WTC11 (cell line): ENCODE data around the gene KRT86. TPM values are rescaled to one million over a fixed set of nuclear protein-coding genes. Genes with fewer than 3 reads are reported as not detected.

Source experiments
- ATAC-seq: fragments of 200-7000 bp; cut with Tn5 transposase; 2 replicates; pipeline ENCODE4 v1.10.0; 2021; ENCODE audit warnings: mild to moderate bottlenecking, moderate library complexity
- CTCF ChIA-PET: fragments of 300-600 bp; sonication (Branson Sonifier 250); formaldehyde crosslinking; loops from one replicate; lab custom pipeline; 2021; ENCODE audit warnings: antibody characterized with exemption; lab: Charles Lee
- POLR2A ChIA-PET: fragments of 350-600 bp; sonication (Branson Sonifier 250); formaldehyde crosslinking; loops from one replicate; lab custom pipeline; 2021; ENCODE audit warnings: antibody characterized with exemption; lab: Charles Lee
- DNase-seq: peaks from one replicate; pipeline ENCODE4 v3.0.0; 2021; ENCODE audit warnings: low spot score
- H3K27ac Mint-ChIP-seq: 2 replicates; pipeline ENCODE4 v1.8.0; 2021; ENCODE audit warnings: mixed read lengths
- H3K27me3 Mint-ChIP-seq: 2 replicates; pipeline ENCODE4 v1.8.0; 2021; ENCODE audit warnings: low read depth, mild to moderate bottlenecking, moderate library complexity, mixed read lengths
- H3K36me3 Mint-ChIP-seq: 2 replicates; pipeline ENCODE4 v1.8.0; 2021; ENCODE audit warnings: mixed read lengths
- H3K4me1 Mint-ChIP-seq: 2 replicates; pipeline ENCODE4 v1.8.0; 2022; ENCODE audit warnings: mixed read lengths
- H3K4me3 Mint-ChIP-seq: 2 replicates; pipeline ENCODE4 v1.8.0; 2021; ENCODE audit warnings: mild to moderate bottlenecking, moderate library complexity, mixed read lengths
- H3K9me3 Mint-ChIP-seq: 2 replicates; pipeline ENCODE4 v1.8.0; 2021; ENCODE audit warnings: mixed read lengths
- ETV6 ChIP-seq: sonication (generic); formaldehyde crosslinking; IDR thresholded peaks from 2 replicates; pipeline ENCODE4 v1.8.1; 2022; ENCODE audit warnings: mild to moderate bottlenecking, missing genetic modification reagents
- FOXK1 ChIP-seq: sonication (generic); formaldehyde crosslinking; IDR thresholded peaks from 2 replicates; pipeline ENCODE4 v1.8.0; 2022; ENCODE audit warnings: mild to moderate bottlenecking, moderate library complexity, missing genetic modification reagents
- FOXP1 ChIP-seq: sonication (generic); formaldehyde crosslinking; IDR thresholded peaks from 2 replicates; pipeline ENCODE4 v1.8.0; 2022; ENCODE audit warnings: missing genetic modification reagents, mild to moderate bottlenecking, moderate library complexity, borderline replicate concordance
- GRHL2 ChIP-seq: fragments of 250-450 bp; sonication (Bioruptor Pico); IDR thresholded peaks from 2 replicates; pipeline ENCODE4 v1.8.0; 2022; ENCODE audit warnings: mild to moderate bottlenecking, moderate library complexity; ENCODE audit not compliant: insufficient replicate concordance, severe bottlenecking
- GTF2I ChIP-seq: fragments of 250-450 bp; sonication (Bioruptor Pico); conservative IDR thresholded peaks from 2 replicates; pipeline ENCODE4 v1.4.0; 2021; ENCODE audit warnings: mild to moderate bottlenecking
- IRF2 ChIP-seq: sonication (generic); formaldehyde crosslinking; IDR thresholded peaks from 2 replicates; pipeline ENCODE4 v1.8.0; 2022; ENCODE audit warnings: low read depth, missing genetic modification reagents, borderline replicate concordance
- NFATC4 ChIP-seq: fragments of 250-450 bp; sonication (Bioruptor Pico); IDR thresholded peaks from 2 replicates; pipeline ENCODE4 v1.9.0; 2021; ENCODE audit warnings: mild to moderate bottlenecking
- TP53 ChIP-seq: sonication (generic); formaldehyde crosslinking; IDR thresholded peaks from 2 replicates; pipeline ENCODE4 v1.8.1; 2023; ENCODE audit warnings: mild to moderate bottlenecking, missing genetic modification reagents
- ZNF138 ChIP-seq: sonication (generic); formaldehyde crosslinking; conservative IDR thresholded peaks from 2 replicates; pipeline ENCODE4 v1.8.1; 2022; ENCODE audit warnings: mild to moderate bottlenecking, moderate library complexity, missing genetic modification reagents
- ZNF219 ChIP-seq: sonication (generic); formaldehyde crosslinking; IDR thresholded peaks from 2 replicates; pipeline ENCODE4 v1.8.0; 2023; ENCODE audit warnings: missing genetic modification reagents, mild to moderate bottlenecking, borderline replicate concordance
- ZNF263 ChIP-seq: sonication (generic); formaldehyde crosslinking; IDR thresholded peaks from 2 replicates; pipeline ENCODE4 v1.8.1; 2022; ENCODE audit warnings: low read depth, mild to moderate bottlenecking, moderate library complexity, missing genetic modification reagents
- total RNA-seq: library from RNA; stranded (reverse); gene quantifications from 3 replicates; pipeline ENCODE4 v1.2.3, GENCODE V29; 2021
- TF ChIP-seq, protein P1 (sequence below): sonication (generic); formaldehyde crosslinking; IDR thresholded peaks from 2 replicates; pipeline ENCODE4 v1.8.0; 2022; ENCODE audit warnings: mild to moderate bottlenecking, missing genetic modification reagents
- TF ChIP-seq, protein P2 (sequence below): sonication (generic); formaldehyde crosslinking; IDR thresholded peaks from 2 replicates; pipeline ENCODE4 v1.8.1; 2023; ENCODE audit warnings: mild to moderate bottlenecking, moderate library complexity, missing genetic modification reagents
- TF ChIP-seq, protein P3 (sequence below): sonication (generic); formaldehyde crosslinking; IDR thresholded peaks from 2 replicates; pipeline ENCODE4 v1.8.1; 2022; ENCODE audit warnings: mild to moderate bottlenecking, moderate library complexity, missing genetic modification reagents
- TF ChIP-seq, protein P4 (sequence below): sonication (generic); formaldehyde crosslinking; IDR thresholded peaks from 2 replicates; pipeline ENCODE4 v1.8.1; 2023; ENCODE audit warnings: mild to moderate bottlenecking, missing genetic modification reagents
- TF ChIP-seq, protein P5 (sequence below): sonication (generic); formaldehyde crosslinking; IDR thresholded peaks from 2 replicates; pipeline ENCODE4 v1.8.1; 2022; ENCODE audit warnings: missing genetic modification reagents, borderline replicate concordance
- TF ChIP-seq, protein P6 (sequence below): sonication (generic); formaldehyde crosslinking; IDR thresholded peaks from 2 replicates; pipeline ENCODE4 v1.8.1; 2023; ENCODE audit warnings: mild to moderate bottlenecking, missing genetic modification reagents, moderate library complexity
- TF ChIP-seq, protein P7 (sequence below): fragments of 250-450 bp; sonication (Bioruptor Pico); IDR thresholded peaks from 2 replicates; pipeline ENCODE4 v1.9.0; 2021; ENCODE audit warnings: mild to moderate bottlenecking
- TF ChIP-seq, protein P8 (sequence below): fragments of 250-450 bp; sonication (Bioruptor Pico); IDR thresholded peaks from 2 replicates; pipeline ENCODE4 v1.9.0; 2021; ENCODE audit warnings: mild to moderate bottlenecking

The KRT86 gene
- total RNA-seq, 1 experiment from 2014 or later = 0.11 TPM

DNA sequence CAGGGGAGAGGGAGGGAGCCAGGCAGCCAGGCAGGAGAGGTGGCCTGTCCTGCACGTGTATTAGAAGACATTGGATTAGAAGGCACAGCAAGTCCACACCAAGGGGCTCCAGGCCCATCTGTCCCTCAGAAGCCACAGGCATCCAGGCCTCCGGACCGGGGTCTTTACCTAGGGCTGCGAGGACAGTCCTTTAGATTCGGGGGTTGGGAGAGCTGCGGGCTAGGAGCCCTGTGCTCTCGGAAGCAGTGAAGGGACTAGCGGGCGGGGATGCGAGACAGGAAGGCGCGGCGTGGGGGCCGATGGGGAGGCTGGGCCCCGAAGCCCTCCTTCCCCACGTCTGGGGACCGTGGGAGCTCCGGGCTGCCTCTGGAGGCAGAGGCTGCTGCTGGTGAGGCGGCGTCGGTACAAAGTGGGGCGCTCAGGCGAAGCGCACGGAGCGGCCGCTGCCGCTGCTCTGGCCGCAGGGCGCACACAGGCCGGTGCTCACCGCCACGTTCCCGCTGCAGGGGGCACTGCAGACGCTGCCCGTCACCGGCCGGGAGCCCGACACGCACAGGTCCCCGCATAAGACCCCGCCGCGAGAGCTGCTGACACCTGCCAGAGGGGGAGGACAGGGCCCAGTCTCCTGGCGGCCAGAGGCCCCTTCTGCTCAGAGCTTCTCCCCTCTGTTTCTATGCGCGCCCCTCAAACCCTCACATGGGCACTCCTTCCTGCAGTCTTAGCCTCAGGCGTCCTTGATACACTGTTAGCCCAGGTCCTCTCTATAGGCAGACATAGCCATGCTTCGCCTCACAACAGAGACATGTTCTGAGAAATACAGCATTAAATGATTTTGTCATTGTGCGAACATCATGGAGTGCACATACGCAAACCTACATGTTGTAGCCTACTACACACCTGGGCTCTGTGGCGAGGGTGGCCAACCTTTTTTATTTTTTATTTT lies 24.1 kb upstream of the KRT86 start:
- H3K4me3 Mint-ChIP-seq = peak overlapping the region; percentile 66
- DNase-seq = peak; percentile 74
- POLR2A ChIA-PET = interaction anchor here (0.5 kb wide), 1 partner anchor 116 kb away, joined by 3 read pairs; no protein-coding TSS in a partner anchor
- no peaks in the 10 kb centered on the region for H3K36me3 Mint-ChIP-seq
- TF ChIP-seq ZNF138 (CRISPR knock-in tag) (no peak), FOXK1 (CRISPR knock-in tag) (no peak)
- TF ChIP-seq, protein P1, sequence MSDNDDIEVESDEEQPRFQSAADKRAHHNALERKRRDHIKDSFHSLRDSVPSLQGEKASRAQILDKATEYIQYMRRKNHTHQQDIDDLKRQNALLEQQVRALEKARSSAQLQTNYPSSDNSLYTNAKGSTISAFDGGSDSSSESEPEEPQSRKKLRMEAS (CRISPR knock-in tag) = peak; percentile 59
- TF ChIP-seq, protein P2, sequence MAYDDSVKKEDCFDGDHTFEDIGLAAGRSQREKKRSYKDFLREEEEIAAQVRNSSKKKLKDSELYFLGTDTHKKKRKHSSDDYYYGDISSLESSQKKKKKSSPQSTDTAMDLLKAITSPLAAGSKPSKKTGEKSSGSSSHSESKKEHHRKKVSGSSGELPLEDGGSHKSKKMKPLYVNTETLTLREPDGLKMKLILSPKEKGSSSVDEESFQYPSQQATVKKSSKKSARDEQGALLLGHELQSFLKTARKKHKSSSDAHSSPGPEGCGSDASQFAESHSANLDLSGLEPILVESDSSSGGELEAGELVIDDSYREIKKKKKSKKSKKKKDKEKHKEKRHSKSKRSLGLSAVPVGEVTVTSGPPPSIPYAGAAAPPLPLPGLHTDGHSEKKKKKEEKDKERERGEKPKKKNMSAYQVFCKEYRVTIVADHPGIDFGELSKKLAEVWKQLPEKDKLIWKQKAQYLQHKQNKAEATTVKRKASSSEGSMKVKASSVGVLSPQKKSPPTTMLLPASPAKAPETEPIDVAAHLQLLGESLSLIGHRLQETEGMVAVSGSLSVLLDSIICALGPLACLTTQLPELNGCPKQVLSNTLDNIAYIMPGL = 0 out of 2 replicates have a peak, but pooled peaks have one; percentile 39
- TF ChIP-seq, all 79 proteins: peak for 2
- Mint-ChIP-seq H3K27ac (no peak overlapping the region), H3K27me3 (peaks cover 41% of the 10 kb centered on the region), H3K9me3 (no peaks in the 10 kb centered on the region), H3K4me1 (peaks cover 43% of the 10 kb centered on the region)
- ATAC-seq = peak; percentile 80
- CTCF ChIA-PET = interaction anchor here (0.5 to 4.9 kb wide), 20 partner anchors 9 to 1171 kb away, joined by 3 to 45 read pairs (median 3); partner anchors contain the start of gene KRT7

DNA sequence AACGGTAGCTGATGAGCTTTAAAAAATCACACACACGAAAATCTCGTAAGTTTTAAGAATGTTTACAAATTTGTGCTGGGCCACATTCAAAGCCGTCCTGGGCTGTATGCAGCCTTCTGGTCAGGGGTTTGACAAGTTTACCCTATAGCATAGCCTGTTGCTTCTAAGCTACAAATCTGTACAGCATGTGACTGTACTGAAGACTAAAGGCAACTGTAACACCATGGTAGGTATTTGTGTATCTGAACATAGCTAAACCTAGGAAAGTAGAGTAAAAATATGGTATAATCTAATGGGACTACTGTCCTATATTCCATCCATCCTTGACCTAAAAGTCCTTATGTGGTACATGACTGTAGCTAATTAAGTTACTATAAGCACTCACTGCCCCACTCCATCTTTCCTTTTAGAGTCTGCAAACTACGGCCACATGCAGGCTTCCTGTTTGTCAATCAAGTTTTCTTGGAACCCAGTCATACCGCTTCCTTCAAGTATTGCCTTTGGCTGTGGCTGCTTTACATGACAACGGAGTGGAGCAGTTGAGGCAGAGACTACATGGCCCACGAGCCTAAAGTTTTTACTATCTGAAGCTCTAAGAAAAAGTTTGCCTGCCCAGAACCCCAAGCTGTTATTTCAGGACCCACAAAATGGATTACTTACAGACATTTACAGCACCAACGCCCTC lies 22.9 kb upstream of the KRT86 start:
- DNase-seq (no peak), ATAC-seq (no peak)
- Mint-ChIP-seq H3K36me3 (no peaks in the 10 kb centered on the region), H3K27ac (no peak overlapping the region), H3K9me3 (no peaks in the 10 kb centered on the region), H3K4me1 (peaks cover 34% of the 10 kb centered on the region), H3K4me3 (peak overlapping the region; percentile 29; the same call in 1 of the 2 replicates), H3K27me3 (peaks cover 52% of the 10 kb centered on the region)
- ChIA-PET POLR2A (no interaction called here), CTCF (interaction anchor here (0.6 to 4.9 kb wide), 15 partner anchors 10 to 628 kb away, joined by 3 to 45 read pairs (median 5); partner anchors contain the start of genes KRT7 and KRT86)
- TF ChIP-seq, protein P3, sequence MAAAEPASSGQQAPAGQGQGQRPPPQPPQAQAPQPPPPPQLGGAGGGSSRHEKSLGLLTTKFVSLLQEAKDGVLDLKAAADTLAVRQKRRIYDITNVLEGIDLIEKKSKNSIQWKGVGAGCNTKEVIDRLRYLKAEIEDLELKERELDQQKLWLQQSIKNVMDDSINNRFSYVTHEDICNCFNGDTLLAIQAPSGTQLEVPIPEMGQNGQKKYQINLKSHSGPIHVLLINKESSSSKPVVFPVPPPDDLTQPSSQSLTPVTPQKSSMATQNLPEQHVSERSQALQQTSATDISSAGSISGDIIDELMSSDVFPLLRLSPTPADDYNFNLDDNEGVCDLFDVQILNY (CRISPR knock-in tag) = no peak
- no peak for TF ChIP-seq GTF2I (CRISPR knock-in tag)
- no peak for TF ChIP-seq ZNF263 (CRISPR knock-in tag)
- TF ChIP-seq, protein P4, sequence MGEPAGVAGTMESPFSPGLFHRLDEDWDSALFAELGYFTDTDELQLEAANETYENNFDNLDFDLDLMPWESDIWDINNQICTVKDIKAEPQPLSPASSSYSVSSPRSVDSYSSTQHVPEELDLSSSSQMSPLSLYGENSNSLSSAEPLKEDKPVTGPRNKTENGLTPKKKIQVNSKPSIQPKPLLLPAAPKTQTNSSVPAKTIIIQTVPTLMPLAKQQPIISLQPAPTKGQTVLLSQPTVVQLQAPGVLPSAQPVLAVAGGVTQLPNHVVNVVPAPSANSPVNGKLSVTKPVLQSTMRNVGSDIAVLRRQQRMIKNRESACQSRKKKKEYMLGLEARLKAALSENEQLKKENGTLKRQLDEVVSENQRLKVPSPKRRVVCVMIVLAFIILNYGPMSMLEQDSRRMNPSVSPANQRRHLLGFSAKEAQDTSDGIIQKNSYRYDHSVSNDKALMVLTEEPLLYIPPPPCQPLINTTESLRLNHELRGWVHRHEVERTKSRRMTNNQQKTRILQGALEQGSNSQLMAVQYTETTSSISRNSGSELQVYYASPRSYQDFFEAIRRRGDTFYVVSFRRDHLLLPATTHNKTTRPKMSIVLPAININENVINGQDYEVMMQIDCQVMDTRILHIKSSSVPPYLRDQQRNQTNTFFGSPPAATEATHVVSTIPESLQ = no peak
- TF ChIP-seq ZNF219 (CRISPR knock-in tag) = no peak
- TF ChIP-seq, protein P5, sequence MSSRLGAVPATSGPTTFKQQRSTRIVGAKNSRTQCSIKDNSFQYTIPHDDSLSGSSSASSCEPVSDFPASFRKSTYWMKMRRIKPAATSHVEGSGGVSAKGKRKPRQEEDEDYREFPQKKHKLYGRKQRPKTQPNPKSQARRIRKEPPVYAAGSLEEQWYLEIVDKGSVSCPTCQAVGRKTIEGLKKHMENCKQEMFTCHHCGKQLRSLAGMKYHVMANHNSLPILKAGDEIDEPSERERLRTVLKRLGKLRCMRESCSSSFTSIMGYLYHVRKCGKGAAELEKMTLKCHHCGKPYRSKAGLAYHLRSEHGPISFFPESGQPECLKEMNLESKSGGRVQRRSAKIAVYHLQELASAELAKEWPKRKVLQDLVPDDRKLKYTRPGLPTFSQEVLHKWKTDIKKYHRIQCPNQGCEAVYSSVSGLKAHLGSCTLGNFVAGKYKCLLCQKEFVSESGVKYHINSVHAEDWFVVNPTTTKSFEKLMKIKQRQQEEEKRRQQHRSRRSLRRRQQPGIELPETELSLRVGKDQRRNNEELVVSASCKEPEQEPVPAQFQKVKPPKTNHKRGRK (CRISPR knock-in tag) = no peak
- TF ChIP-seq, protein P6, sequence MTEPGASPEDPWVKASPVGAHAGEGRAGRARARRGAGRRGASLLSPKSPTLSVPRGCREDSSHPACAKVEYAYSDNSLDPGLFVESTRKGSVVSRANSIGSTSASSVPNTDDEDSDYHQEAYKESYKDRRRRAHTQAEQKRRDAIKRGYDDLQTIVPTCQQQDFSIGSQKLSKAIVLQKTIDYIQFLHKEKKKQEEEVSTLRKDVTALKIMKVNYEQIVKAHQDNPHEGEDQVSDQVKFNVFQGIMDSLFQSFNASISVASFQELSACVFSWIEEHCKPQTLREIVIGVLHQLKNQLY = no peak
- TF ChIP-seq, protein P7, sequence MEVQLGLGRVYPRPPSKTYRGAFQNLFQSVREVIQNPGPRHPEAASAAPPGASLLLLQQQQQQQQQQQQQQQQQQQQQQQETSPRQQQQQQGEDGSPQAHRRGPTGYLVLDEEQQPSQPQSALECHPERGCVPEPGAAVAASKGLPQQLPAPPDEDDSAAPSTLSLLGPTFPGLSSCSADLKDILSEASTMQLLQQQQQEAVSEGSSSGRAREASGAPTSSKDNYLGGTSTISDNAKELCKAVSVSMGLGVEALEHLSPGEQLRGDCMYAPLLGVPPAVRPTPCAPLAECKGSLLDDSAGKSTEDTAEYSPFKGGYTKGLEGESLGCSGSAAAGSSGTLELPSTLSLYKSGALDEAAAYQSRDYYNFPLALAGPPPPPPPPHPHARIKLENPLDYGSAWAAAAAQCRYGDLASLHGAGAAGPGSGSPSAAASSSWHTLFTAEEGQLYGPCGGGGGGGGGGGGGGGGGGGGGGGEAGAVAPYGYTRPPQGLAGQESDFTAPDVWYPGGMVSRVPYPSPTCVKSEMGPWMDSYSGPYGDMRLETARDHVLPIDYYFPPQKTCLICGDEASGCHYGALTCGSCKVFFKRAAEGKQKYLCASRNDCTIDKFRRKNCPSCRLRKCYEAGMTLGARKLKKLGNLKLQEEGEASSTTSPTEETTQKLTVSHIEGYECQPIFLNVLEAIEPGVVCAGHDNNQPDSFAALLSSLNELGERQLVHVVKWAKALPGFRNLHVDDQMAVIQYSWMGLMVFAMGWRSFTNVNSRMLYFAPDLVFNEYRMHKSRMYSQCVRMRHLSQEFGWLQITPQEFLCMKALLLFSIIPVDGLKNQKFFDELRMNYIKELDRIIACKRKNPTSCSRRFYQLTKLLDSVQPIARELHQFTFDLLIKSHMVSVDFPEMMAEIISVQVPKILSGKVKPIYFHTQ (CRISPR knock-in tag) = no peak
- TF ChIP-seq FOXP1 = no peak
- TF ChIP-seq GRHL2 (CRISPR knock-in tag) = no peak
- no peak for TF ChIP-seq NFATC4 (CRISPR knock-in tag)
- TF ChIP-seq TP53 (CRISPR knock-in tag) = no peak
- TF ChIP-seq IRF2 (CRISPR knock-in tag) = no peak
- TF ChIP-seq ETV6 (CRISPR knock-in tag) = no peak
- TF ChIP-seq, protein P8, sequence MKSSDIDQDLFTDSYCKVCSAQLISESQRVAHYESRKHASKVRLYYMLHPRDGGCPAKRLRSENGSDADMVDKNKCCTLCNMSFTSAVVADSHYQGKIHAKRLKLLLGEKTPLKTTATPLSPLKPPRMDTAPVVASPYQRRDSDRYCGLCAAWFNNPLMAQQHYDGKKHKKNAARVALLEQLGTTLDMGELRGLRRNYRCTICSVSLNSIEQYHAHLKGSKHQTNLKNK (CRISPR knock-in tag) = no peak
